HG03045 (cell line): Measurements from ENCODE around the gene NPTX1.

Experiments used
- ATAC-seq: cut with Tn5 transposase; IDR thresholded peaks from one replicate; pipeline ENCODE4 v1.9.1; 2021; ENCODE audit warnings: mild to moderate bottlenecking, moderate library complexity; ENCODE audit not compliant: unreplicated experiment

NPTX1 gene

GRCh38 chr17:80460429-80460834 is 16.0 kb downstream of the NPTX1 start:
- no peak for ATAC-seq

- no peak for ATAC-seq
Observed at GRCh38 chr17:80459234-80459633, 17.2 kb downstream of the NPTX1 start.

GRCh38 chr17:80458016-80458415 is 18.4 kb downstream of the NPTX1 start:
- ATAC-seq, result no peak

GRCh38 chr17:80457236-80457856 is 19.1 kb downstream of the NPTX1 start:
- no peak for ATAC-seq

GRCh38 chr17:80456465-80457235 is 19.8 kb downstream of the NPTX1 start:
- no peak for ATAC-seq

GRCh38 chr17:80455784-80456183 is 20.6 kb downstream of the NPTX1 start:
- no peak for ATAC-seq

- peak; percentile 30 for ATAC-seq
Observed at GRCh38 chr17:80455336-80455710, 21.1 kb downstream of the NPTX1 start.

- ATAC-seq, result peak; percentile 80
Observed at GRCh38 chr17:80454557-80455335, 21.7 kb downstream of the NPTX1 start.

- ATAC-seq, result no peak
Observed at GRCh38 chr17:80453998-80454556, 22.3 kb downstream of the NPTX1 start.

- no peak for ATAC-seq
Observed at GRCh38 chr17:80453126-80453997, 23.0 kb downstream of the NPTX1 start.

- no peak for ATAC-seq
Observed at GRCh38 chr17:80452173-80452915, 24.1 kb downstream of the NPTX1 start.

GRCh38 chr17:80451104-80451775 is 25.2 kb downstream of the NPTX1 start:
- no peak for ATAC-seq

GRCh38 chr17:80449930-80450576 is 26.4 kb downstream of the NPTX1 start:
- no peak for ATAC-seq

GRCh38 chr17:80449194-80449929 is 27.0 kb downstream of the NPTX1 start:
- no peak for ATAC-seq

GRCh38 chr17:80447790-80448189 is 28.6 kb downstream of the NPTX1 start:
- ATAC-seq, result no peak

- ATAC-seq, result no peak
Observed at GRCh38 chr17:80446645-80447405, 29.6 kb downstream of the NPTX1 start.

- ATAC-seq, result no peak
Observed at GRCh38 chr17:80445726-80446110, 30.7 kb downstream of the NPTX1 start.
